Neural cell (in vitro differentiated cells): ENCODE data around the gene TYW3.

ENCODE experiments used
- CTCF ChIP-seq: fragments of 450-650 bp; IDR thresholded peaks from 2 replicates; pipeline ENCODE4 v1.5.1; 2014; ENCODE audit warnings: antibody characterized with exemption, mild to moderate bottlenecking, moderate library complexity; ENCODE audit not compliant: poor library complexity, severe bottlenecking
- EP300 ChIP-seq: fragments of 450-650 bp; conservative IDR thresholded peaks from 2 replicates; pipeline ENCODE4 v1.6.1; 2014; ENCODE audit warnings: antibody characterized with exemption, mild to moderate bottlenecking, moderate library complexity; ENCODE audit not compliant: poor library complexity, severe bottlenecking
- EZH2 ChIP-seq: fragments of 200-600, 300-800 bp; shearing (Covaris generic), sonication (generic); IDR thresholded peaks from 2 replicates; pipeline ENCODE4 v1.6.1; 2014; ENCODE audit warnings: antibody characterized with exemption, low read length, borderline replicate concordance, mild to moderate bottlenecking; ENCODE audit not compliant: insufficient read depth, poor library complexity, severe bottlenecking
- POLR2AphosphoS5 ChIP-seq: IDR thresholded peaks from 2 replicates; pipeline ENCODE4 v1.6.1; 2012
- RAD21 ChIP-seq: fragments of 450-650 bp; conservative IDR thresholded peaks from 2 replicates; pipeline ENCODE4 v1.6.1; 2014; ENCODE audit warnings: antibody characterized with exemption, mild to moderate bottlenecking, moderate library complexity
- TAF1 ChIP-seq: IDR thresholded peaks from 2 replicates; pipeline ENCODE4 v1.6.1; 2012; ENCODE audit warnings: low read depth
- TF ChIP-seq, protein P1 (sequence below): IDR thresholded peaks from 2 replicates; pipeline ENCODE4 v1.6.1; 2012; ENCODE audit warnings: borderline replicate concordance

DNA sequence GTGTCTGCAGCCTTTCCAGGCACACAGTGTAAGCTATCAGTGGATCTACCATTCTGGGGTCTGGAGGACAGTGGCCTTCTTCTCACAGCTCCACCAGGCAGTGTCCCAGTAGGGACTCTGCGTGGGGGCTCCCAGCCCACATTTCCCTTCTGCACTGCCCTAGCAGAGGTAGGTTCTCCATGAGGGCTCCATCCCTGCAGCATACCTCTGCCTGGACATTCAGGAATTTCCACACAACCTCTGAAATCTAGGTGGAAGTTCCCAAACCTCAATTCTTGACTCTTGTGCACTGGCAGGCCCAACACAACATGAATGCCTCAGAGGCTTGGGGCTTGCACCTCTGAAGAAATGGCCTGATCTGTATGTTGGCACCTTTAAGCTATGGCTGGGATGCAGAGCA, 6.9 kb upstream of the TYW3 start:
- no peak for TF ChIP-seq CTCF
- TF ChIP-seq RAD21 = no peak
- TF ChIP-seq, protein P1, sequence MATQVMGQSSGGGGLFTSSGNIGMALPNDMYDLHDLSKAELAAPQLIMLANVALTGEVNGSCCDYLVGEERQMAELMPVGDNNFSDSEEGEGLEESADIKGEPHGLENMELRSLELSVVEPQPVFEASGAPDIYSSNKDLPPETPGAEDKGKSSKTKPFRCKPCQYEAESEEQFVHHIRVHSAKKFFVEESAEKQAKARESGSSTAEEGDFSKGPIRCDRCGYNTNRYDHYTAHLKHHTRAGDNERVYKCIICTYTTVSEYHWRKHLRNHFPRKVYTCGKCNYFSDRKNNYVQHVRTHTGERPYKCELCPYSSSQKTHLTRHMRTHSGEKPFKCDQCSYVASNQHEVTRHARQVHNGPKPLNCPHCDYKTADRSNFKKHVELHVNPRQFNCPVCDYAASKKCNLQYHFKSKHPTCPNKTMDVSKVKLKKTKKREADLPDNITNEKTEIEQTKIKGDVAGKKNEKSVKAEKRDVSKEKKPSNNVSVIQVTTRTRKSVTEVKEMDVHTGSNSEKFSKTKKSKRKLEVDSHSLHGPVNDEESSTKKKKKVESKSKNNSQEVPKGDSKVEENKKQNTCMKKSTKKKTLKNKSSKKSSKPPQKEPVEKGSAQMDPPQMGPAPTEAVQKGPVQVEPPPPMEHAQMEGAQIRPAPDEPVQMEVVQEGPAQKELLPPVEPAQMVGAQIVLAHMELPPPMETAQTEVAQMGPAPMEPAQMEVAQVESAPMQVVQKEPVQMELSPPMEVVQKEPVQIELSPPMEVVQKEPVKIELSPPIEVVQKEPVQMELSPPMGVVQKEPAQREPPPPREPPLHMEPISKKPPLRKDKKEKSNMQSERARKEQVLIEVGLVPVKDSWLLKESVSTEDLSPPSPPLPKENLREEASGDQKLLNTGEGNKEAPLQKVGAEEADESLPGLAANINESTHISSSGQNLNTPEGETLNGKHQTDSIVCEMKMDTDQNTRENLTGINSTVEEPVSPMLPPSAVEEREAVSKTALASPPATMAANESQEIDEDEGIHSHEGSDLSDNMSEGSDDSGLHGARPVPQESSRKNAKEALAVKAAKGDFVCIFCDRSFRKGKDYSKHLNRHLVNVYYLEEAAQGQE = no peak
- TF ChIP-seq EZH2 = no peak
- TF ChIP-seq POLR2AphosphoS5 = no peak
- no peak for TF ChIP-seq TAF1
- TF ChIP-seq EP300 = no peak
